HepG2 (cell line): ENCODE measurements around the gene CXXC5. TPM values are rescaled to one million over a fixed set of nuclear protein-coding genes. Genes with fewer than 3 reads are reported as not detected.

Source experiments
- ATAC-seq: fragments of 200-7000 bp; cut with Tn5 transposase; 3 replicates; pipeline ENCODE4 v1.9.1; 2020; ENCODE audit warnings: mild to moderate bottlenecking, moderate library complexity
- BruUV-seq: library from RNA; stranded (reverse); fragments of 400-500 nt; replicated peaks from 2 replicates; lab custom pipeline; 2021; lab: Mats Ljungman, UMichigan
- CTCF ChIA-PET: fragments of 300-600 bp; formaldehyde crosslinking; extraction: SDS; loops from one replicate; lab custom pipeline; 2021; ENCODE audit warnings: low total read pairs, inconsistent platforms, low intra/inter-chr PET ratio; lab: Yijun Ruan, JAX
- POLR2A ChIA-PET: fragments of 350-600 bp; sonication (Branson Sonifier 250); formaldehyde crosslinking; loops from one replicate; lab custom pipeline; 2020; ENCODE audit warnings: antibody characterized with exemption, inconsistent platforms; lab: Yijun Ruan, JAX
- DNase-seq: peaks from one replicate; pipeline ENCODE4 v3.0.0-alpha.2; 2015; ENCODE audit warnings: low spot score
- FAIRE-seq: peaks from 3 replicates; lab custom pipeline; 2011; peaks lifted over from hg19 to GRCh38; lab: Jason Lieb, UNC
- H2AFZ ChIP-seq: one replicate; pipeline ENCODE4 v1.6.1; 2011; ENCODE audit warnings: low read length, inconsistent platforms
- H3K27ac ChIP-seq: fragments of 300-600 bp; 3 replicates; pipeline ENCODE4 v1.8.0; 2011; ENCODE audit warnings: mixed run types, mild to moderate bottlenecking, mixed read lengths, low read length, inconsistent platforms; ENCODE audit not compliant: insufficient read depth; ENCODE audit errors: extremely low read length
- H3K27me3 ChIP-seq, 2 experiments: fragments of 200-600 bp in 1 of 2; 2 replicates in 1 of 2; 3 replicates in 1 of 2; pipeline versions ENCODE4 v1.6.0 to v1.8.0; 2011; ENCODE audit warnings: low read length in 2 of 2, mild to moderate bottlenecking in 2 of 2, moderate library complexity in 2 of 2, inconsistent platforms in 1 of 2; ENCODE audit not compliant: insufficient read depth in 2 of 2, control insufficient read depth in 1 of 2
- H3K36me3 ChIP-seq, 2 experiments: fragments of 200-600 bp in 1 of 2; replicated peaks in 1 of 2; 2 replicates in 1 of 2; 3 replicates in 1 of 2; pipeline versions ENCODE4 v1.5.1 to v1.8.0; 2011; ENCODE audit warnings: low read length in 2 of 2, inconsistent platforms in 1 of 2; ENCODE audit not compliant: insufficient read depth in 2 of 2, control insufficient read depth in 1 of 2
- H3K4me1 ChIP-seq: 2 replicates; pipeline ENCODE4 v1.5.1; 2012; ENCODE audit warnings: low read length, inconsistent platforms; ENCODE audit not compliant: insufficient read depth
- H3K4me2 ChIP-seq: 2 replicates; pipeline ENCODE4 v1.6.0; 2011; ENCODE audit warnings: low read depth, low read length, inconsistent platforms
- H3K4me3 ChIP-seq, 3 experiments: fragments of 200-600 bp in 1 of 3; sonication (generic), shearing (Covaris generic) in 1 of 3; replicated peaks in 1 of 3; 2 replicates each; pipeline ENCODE4 v1.5.1; 2011 to 2016; ENCODE audit warnings: low read length in 3 of 3, inconsistent platforms in 2 of 3, low read depth in 2 of 3, mild to moderate bottlenecking in 2 of 3, control low read depth in 1 of 3, mixed read lengths in 1 of 3; ENCODE audit not compliant: insufficient read depth in 1 of 3
- H3K79me2 ChIP-seq: one replicate; pipeline ENCODE4 v1.6.1; 2011; ENCODE audit warnings: low read length, inconsistent platforms; ENCODE audit not compliant: insufficient read depth
- H3K9ac ChIP-seq: 2 replicates; pipeline ENCODE4 v1.6.0; 2011; ENCODE audit warnings: mild to moderate bottlenecking, low read depth, low read length, inconsistent platforms; ENCODE audit not compliant: insufficient read depth
- H3K9me3 ChIP-seq: 2 replicates; pipeline ENCODE4 v1.5.1; 2012; ENCODE audit warnings: mild to moderate bottlenecking, low read length
- H4K20me1 ChIP-seq: 2 replicates; pipeline ENCODE4 v1.6.0; 2011; ENCODE audit warnings: inconsistent platforms, mild to moderate bottlenecking, low read length, moderate library complexity; ENCODE audit not compliant: insufficient read depth
- ATF4 ChIP-seq, 2 experiments: fragments of 450-650 bp in 1 of 2; sonication (generic) in 1 of 2; formaldehyde crosslinking; IDR thresholded peaks; 2 replicates each; pipeline versions ENCODE4 v1.5.0 to v1.8.0; 2020 to 2022; ENCODE audit warnings: mild to moderate bottlenecking in 1 of 2, missing genetic modification reagents in 1 of 2
- CSRNP1 ChIP-seq: sonication (generic); formaldehyde crosslinking; IDR thresholded peaks from 2 replicates; pipeline ENCODE4 v1.8.1; 2023; ENCODE audit warnings: mild to moderate bottlenecking, missing genetic modification reagents
- EZH2 ChIP-seq: conservative IDR thresholded peaks from 2 replicates; pipeline ENCODE4 v1.6.1; 2012; ENCODE audit warnings: mild to moderate bottlenecking, low read depth, low read length, moderate library complexity
- GABPA ChIP-seq, 2 experiments: IDR thresholded peaks; 2 replicates each; pipeline ENCODE4 v1.6.1; 2011 to 2016; ENCODE audit warnings: low read depth in 2 of 2, low read length in 1 of 2, missing biosample characterization in 1 of 2, missing genetic modification characterization in 1 of 2
- MYPOP ChIP-seq: sonication (generic); formaldehyde crosslinking; IDR thresholded peaks from 2 replicates; pipeline ENCODE4 v1.8.1; 2023; ENCODE audit warnings: mild to moderate bottlenecking, moderate library complexity, missing genetic modification reagents
- SRSF9 ChIP-seq: fragments of 200-400 bp; formaldehyde crosslinking; IDR thresholded peaks from 2 replicates; pipeline ENCODE4 v1.6.1; 2018; ENCODE audit warnings: borderline replicate concordance, mild to moderate bottlenecking, low read depth, low read length; ENCODE audit not compliant: insufficient read depth, poor library complexity, severe bottlenecking
- TAF1 ChIP-seq: sonication (generic); formaldehyde crosslinking; IDR thresholded peaks from 2 replicates; pipeline ENCODE4 v1.4.0; 2020; ENCODE audit warnings: missing genetic modification reagents
- TFDP1 ChIP-seq: IDR thresholded peaks from 2 replicates; pipeline ENCODE4 v1.6.1; 2016; ENCODE audit warnings: missing compliant biosample characterization, missing genetic modification reagents, borderline replicate concordance
- ZBTB4 ChIP-seq: sonication (generic); formaldehyde crosslinking; IDR thresholded peaks from 2 replicates; pipeline ENCODE4 v1.4.0; 2020; ENCODE audit warnings: missing genetic modification reagents, mild to moderate bottlenecking, borderline replicate concordance
- ZNF383 ChIP-seq: sonication (generic); formaldehyde crosslinking; IDR thresholded peaks from 2 replicates; pipeline ENCODE4 v1.4.0; 2020; ENCODE audit warnings: missing genetic modification reagents, mild to moderate bottlenecking, borderline replicate concordance
- WGBS: methylation state at CpG from one replicate; pipeline ENCODE4 v1.1.6; 2017; ENCODE audit warnings: low lambda C conversion rate; 5-methylcytosine and 5-hydroxymethylcytosine counted together
- in situ Hi-C: cut with HindIII; loops from 2 replicates; pipeline ENCODE4 v1.10.0; 2017; ENCODE audit warnings: low pct_unique_long_range_greater_than_20kb; ENCODE audit not compliant: extremely low pct_ligation_motif_present
- intact Hi-C: fragments of 100-400 bp; cut with micrococcal nuclease; formaldehyde crosslinking; loops from one replicate; pipeline ENCODE4 v1.10.0; 2022; ENCODE audit not compliant: unreplicated experiment
- polyA plus RNA-seq, 8 experiments: library from polyadenylated mRNA; depleted of rRNA in 3 of 8; stranded (reverse) in 7 of 8; unstranded in 1 of 8; fragments of >200 nt; fragmentation: Illumina TruSeq in 4 of 8; extraction: Trizol in 4 of 8; gene quantifications; 2 replicates each; pipeline versions ENCODE4 v1.2.1 to v1.2.3, GENCODE V29; 2011 to 2016; ENCODE audit warnings: low read depth in 4 of 8, missing spikeins in 1 of 8, mixed read lengths in 1 of 8; ENCODE audit not compliant: insufficient read depth in 1 of 8
- total RNA-seq, 5 experiments: library from RNA; depleted of rRNA; stranded (reverse); fragments of >200 nt; fragmentation: Illumina TruSeq; extraction: Trizol; gene quantifications; 2 replicates each; pipeline ENCODE4 v1.2.3, GENCODE V29; 2016; ENCODE audit warnings: low read depth in 1 of 5

CXXC5 gene
- total and polyA plus RNA-seq, 2 of the 13 experiments (the other 11 are each of a cell fraction or from before 2014, with no cell fraction given), result 32.3 to 33.0 TPM

GRCh38 chr5:139685886-139686285 lies 37.7 kb downstream of the CXXC5 start:
- Histone ChIP-seq H3K4me1 (peaks cover 73% of the 10 kb centered on the region), H3K36me3 (peaks cover 13 to 25% of the 10 kb centered on the region in 2 experiments; a peak in 4 of 5 replicates), H4K20me1 (no peaks in the 10 kb centered on the region), H3K4me2 (no peak overlapping the region), H3K27ac (no peak overlapping the region), H3K4me3 (no peak overlapping the region), H3K27me3 (no peaks in the 10 kb centered on the region), H2AFZ (no peak overlapping the region)
- WGBS, result 77% methylated on average over 5 of the region's 5 CpGs
- ATAC-seq, result no peak
- in situ Hi-C loops (no loop called here), intact Hi-C loops (no loop called here)
- ChIA-PET CTCF (interaction anchor here (1.7 kb wide), 1 partner anchor 80 kb away, joined by 7 read pairs; no protein-coding TSS in a partner anchor), POLR2A (interaction anchor here (0.8 to 1.6 kb wide), 3 partner anchors 10 to 48 kb away, joined by 3 to 4 read pairs (median 4); no protein-coding TSS in a partner anchor)
- no peak for DNase-seq
- no peak for FAIRE-seq
- no TSS peak for BruUV-seq
- TF ChIP-seq GABPA (IDR thresholded peaks at IDR 0.05; ENCODE audit: low read depth, low read length) (no peak), GABPA (CRISPR knock-in tag; IDR thresholded peaks at IDR 0.05; ENCODE audit: low read depth) (no peak), ZNF383 (CRISPR knock-in tag) (no peak), SRSF9 (no peak), MYPOP (CRISPR knock-in tag) (no peak), TFDP1 (CRISPR knock-in tag) (no peak), ATF4 (CRISPR knock-in tag; IDR thresholded peaks at IDR 0.05) (no peak), EZH2 (no peak), CSRNP1 (CRISPR knock-in tag) (no peak), ZBTB4 (CRISPR knock-in tag) (no peak), TAF1 (CRISPR knock-in tag) (no peak)
- TF ChIP-seq, all 625 proteins: peak for 0
- Histone ChIP-seq H3K9ac (no peak overlapping the region), H3K79me2 (no peaks in the 10 kb centered on the region), H3K9me3 (no peaks in the 10 kb centered on the region)
